Uterus (tissue), 4 donors: ENCODE data around the gene SHFL. TPM values are rescaled to one million over a fixed set of nuclear protein-coding genes. Genes with fewer than 3 reads are reported as not detected.

Experiments
- DNase-seq, 2 donors: peaks; one replicate each; pipeline ENCODE4 v3.0.0-alpha.2; 2019 to 2020
- H3K27ac ChIP-seq, 2 donors: fragments of 200-600 bp; sonication (generic); 1 replicate in 1 of 2; 2 replicates in 1 of 2; pipeline ENCODE4 v1.5.1; 2016 to 2018
- H3K27me3 ChIP-seq, 2 donors: fragments of 200-600 bp; sonication (generic); one replicate each; pipeline ENCODE4 v1.5.1; 2018 to 2019; ENCODE audit warnings: control low read depth in 1 of 2
- H3K36me3 ChIP-seq, 2 donors: fragments of 200-600 bp; sonication (generic); one replicate each; pipeline ENCODE4 v1.5.1; 2019; ENCODE audit warnings: control low read depth in 1 of 2
- H3K4me1 ChIP-seq, 2 donors: fragments of 200-600 bp; sonication (generic); one replicate each; pipeline ENCODE4 v1.5.1; 2018 to 2019; ENCODE audit warnings: control low read depth in 1 of 2
- H3K4me3 ChIP-seq, 2 donors: fragments of 200-600 bp; sonication (generic); 1 replicate in 1 of 2; 2 replicates in 1 of 2; pipeline ENCODE4 v1.5.1; 2018 to 2019; ENCODE audit warnings: mild to moderate bottlenecking in 1 of 2
- H3K9me3 ChIP-seq, 2 donors: fragments of 200-600 bp; sonication (generic); one replicate each; pipeline ENCODE4 v1.5.1; 2019; ENCODE audit warnings: control low read depth in 1 of 2
- POLR2A ChIP-seq, 2 donors: fragments of 450-650 bp; IDR thresholded peaks; one replicate each; pipeline ENCODE4 v1.6.1; 2016; ENCODE audit warnings: antibody characterized with exemption in 2 of 2, mild to moderate bottlenecking in 1 of 2, moderate library complexity in 1 of 2
- intact Hi-C: fragments of 100-400 bp; cut with DNase I; formaldehyde crosslinking; loops from one replicate; pipeline ENCODE4 v1.15.1; 2023; ENCODE audit warnings: low total_unique reads
- total RNA-seq, 4 donors: library from RNA; depleted of rRNA in 3 of 4; stranded (reverse); fragments of >200 nt in 3 of 4; gene quantifications; one replicate each; pipeline versions ENCODE4 v1.1.0 to v1.2.4, GENCODE V29; 2014 to 2023
- TF ChIP-seq, protein P1 (sequence below), 4 experiments: fragments of 200-600 bp in 2 of 4; fragments of 450-650 bp in 2 of 4; sonication (generic) in 2 of 4; IDR thresholded peaks; one replicate each; pipeline ENCODE4 v1.5.1; 2016 to 2019; ENCODE audit warnings: antibody characterized with exemption in 4 of 4, mild to moderate bottlenecking in 2 of 4, moderate library complexity in 1 of 4
- donor health status: DM: yes; HTN: yes; CAD: no.

SHFL gene
- total RNA-seq, 4 donors from 2014 or later = 23.2 to 79.2 (median 44.8) TPM

DNA sequence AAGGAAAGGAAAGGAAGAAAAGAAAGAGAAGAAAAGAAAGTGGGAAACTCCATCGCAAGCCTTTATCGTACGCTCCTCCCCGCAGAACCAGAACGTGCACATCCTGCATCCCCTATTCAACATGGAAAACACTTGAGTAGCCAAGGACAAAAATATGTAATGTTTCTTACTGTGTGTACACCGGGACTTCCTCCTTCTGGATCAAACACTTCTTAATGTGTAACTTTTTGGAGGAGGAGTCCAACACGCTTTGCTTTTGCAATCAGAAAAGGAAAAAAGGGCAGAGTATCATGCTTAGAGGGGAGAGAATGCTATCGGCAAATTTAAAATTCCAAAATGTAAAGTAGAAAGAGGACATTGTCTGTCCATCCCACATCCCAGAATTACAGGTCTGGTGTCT, 7.8 kb upstream of the SHFL start:
- Histone ChIP-seq H3K36me3 (no peaks in the 10 kb centered on the region), H3K27ac (no peak overlapping the region), H3K9me3 (no peaks in the 10 kb centered on the region), H3K4me1 (no peaks in the 10 kb centered on the region), H3K4me3 (no peak overlapping the region), H3K27me3 (no peaks in the 10 kb centered on the region)
- intact Hi-C loops = no loop called here
- TF ChIP-seq, protein P1, sequence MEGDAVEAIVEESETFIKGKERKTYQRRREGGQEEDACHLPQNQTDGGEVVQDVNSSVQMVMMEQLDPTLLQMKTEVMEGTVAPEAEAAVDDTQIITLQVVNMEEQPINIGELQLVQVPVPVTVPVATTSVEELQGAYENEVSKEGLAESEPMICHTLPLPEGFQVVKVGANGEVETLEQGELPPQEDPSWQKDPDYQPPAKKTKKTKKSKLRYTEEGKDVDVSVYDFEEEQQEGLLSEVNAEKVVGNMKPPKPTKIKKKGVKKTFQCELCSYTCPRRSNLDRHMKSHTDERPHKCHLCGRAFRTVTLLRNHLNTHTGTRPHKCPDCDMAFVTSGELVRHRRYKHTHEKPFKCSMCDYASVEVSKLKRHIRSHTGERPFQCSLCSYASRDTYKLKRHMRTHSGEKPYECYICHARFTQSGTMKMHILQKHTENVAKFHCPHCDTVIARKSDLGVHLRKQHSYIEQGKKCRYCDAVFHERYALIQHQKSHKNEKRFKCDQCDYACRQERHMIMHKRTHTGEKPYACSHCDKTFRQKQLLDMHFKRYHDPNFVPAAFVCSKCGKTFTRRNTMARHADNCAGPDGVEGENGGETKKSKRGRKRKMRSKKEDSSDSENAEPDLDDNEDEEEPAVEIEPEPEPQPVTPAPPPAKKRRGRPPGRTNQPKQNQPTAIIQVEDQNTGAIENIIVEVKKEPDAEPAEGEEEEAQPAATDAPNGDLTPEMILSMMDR (IDR thresholded peaks at IDR 0.05) = no peak
- no peak for TF ChIP-seq POLR2A (IDR thresholded peaks at IDR 0.05)
- no peak for DNase-seq

DNA sequence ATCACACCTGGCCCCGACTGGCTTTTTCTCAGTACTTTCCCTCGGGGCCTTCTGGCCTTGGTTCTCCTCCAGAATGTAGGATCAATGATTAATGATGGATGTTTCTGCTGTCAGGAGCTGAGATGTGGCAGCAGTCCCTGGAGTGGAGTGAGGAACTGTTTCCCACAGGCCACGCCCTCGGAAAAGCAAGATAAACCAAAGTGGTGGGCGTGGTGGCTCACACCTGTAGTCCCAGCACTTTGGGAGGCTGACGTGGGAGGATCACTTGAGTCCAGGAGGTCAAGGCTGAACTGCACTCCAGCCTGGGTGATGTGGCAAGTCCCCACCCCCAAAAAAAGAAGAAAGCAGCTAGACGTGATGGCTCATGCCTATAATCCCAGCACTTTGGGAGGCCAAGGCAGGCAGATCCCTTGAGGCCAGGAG, 7.1 kb upstream of the SHFL start:
- DNase-seq = no peak
- no peak for TF ChIP-seq POLR2A (IDR thresholded peaks at IDR 0.05)
- TF ChIP-seq, protein P1 (IDR thresholded peaks at IDR 0.05) = no peak
- Histone ChIP-seq H3K4me1 (no peaks in the 10 kb centered on the region), H3K27me3 (no peaks in the 10 kb centered on the region), H3K27ac (no peak overlapping the region), H3K9me3 (no peaks in the 10 kb centered on the region), H3K4me3 (no peak overlapping the region), H3K36me3 (no peaks in the 10 kb centered on the region)
- intact Hi-C loops = no loop called here

DNA sequence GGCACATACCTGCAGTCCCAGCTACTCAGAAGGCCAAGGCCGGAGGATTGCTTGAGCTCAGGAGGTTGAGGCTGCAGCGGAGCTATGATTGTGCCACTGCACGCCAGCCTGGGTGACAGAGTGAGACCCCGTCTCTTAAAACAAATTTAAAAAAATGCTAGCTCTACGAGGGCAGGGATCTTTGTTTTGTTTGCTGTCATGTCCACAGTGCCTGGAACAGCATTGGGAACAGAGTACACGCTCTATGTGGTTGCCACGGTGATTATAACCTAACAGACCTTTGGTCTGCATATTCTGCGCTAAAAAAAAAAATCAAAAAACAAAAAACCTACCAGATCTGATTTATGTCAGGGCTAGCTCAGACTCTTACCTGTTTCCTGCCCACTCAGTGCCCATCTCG, 2.2 kb upstream of the SHFL start:
- H3K4me3 ChIP-seq = no peak overlapping the region
- H3K4me1 ChIP-seq = no peaks in the 10 kb centered on the region
- TF ChIP-seq, protein P1 (IDR thresholded peaks at IDR 0.05) = no peak
- no peak for TF ChIP-seq POLR2A (IDR thresholded peaks at IDR 0.05)
- H3K27ac ChIP-seq = no peak overlapping the region
- no peak for DNase-seq
- no peaks in the 10 kb centered on the region for H3K27me3 ChIP-seq
- no peaks in the 10 kb centered on the region for H3K36me3 ChIP-seq
- H3K9me3 ChIP-seq = no peaks in the 10 kb centered on the region
- intact Hi-C loops = no loop called here

DNA sequence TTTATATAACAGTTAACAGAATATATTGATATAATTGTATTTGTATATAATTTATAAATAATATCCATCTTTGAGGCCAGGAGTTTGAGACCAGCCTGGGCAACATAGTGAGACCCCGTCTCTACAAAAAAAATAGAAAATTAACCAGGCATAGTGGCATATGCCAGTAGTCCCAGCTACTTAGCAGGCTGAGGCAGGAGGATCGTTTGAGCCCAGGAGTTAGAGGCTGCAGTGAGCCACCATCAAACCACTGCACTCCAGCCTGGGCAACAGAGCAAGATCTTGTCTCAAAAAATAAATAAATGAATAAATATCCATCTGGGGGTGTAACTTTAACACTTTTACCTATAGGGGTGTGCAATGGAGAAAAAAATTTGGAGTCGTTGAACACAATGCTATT, 1.3 kb upstream of the SHFL start:
- no peak overlapping the region for H3K4me3 ChIP-seq
- no peaks in the 10 kb centered on the region for H3K27me3 ChIP-seq
- no peak overlapping the region for H3K27ac ChIP-seq
- TF ChIP-seq POLR2A (IDR thresholded peaks at IDR 0.05) = no peak
- TF ChIP-seq, protein P1 (IDR thresholded peaks at IDR 0.05) = no peak
- intact Hi-C loops = no loop called here
- H3K9me3 ChIP-seq = no peaks in the 10 kb centered on the region
- no peak for DNase-seq
- no peaks in the 10 kb centered on the region for H3K4me1 ChIP-seq
- no peaks in the 10 kb centered on the region for H3K36me3 ChIP-seq

DNA sequence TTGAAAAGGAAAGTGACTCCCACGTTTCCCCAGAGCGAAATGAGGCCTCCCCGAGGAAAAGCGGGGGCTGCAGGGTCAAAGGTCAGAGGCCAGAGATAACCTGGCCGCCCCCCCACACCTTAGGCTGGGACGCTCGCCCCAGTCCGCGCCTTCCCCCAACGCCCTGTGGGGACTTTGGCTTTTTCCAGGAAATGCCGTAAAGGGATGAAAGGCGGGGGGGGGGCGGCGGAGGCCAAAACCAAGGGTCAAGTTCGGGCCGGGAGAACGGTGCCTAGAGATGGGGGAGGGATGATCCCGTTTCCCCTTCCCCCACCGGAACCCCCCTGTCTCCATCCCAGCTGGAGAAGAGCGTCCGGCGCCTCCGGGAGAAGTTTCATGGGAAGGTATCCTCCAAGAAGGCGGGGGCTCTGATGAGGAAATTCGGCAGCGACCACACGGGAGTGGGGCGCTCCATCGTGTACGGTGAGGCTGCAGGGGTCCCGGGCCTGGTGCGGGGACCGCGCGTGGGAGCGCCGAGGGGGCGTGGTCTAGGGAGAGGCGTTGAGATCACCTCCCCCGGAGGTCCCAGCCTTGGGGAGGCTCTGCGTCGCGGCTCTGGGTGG, 575 bp downstream of the SHFL start:
- peak; percentile 43 to 50 for DNase-seq
- peak overlapping the region; percentile 89 to 91 for H3K27ac ChIP-seq
- TF ChIP-seq, protein P1 (IDR thresholded peaks at IDR 0.05) = no peak
- no peak for TF ChIP-seq POLR2A (IDR thresholded peaks at IDR 0.05)
- no peaks in the 10 kb centered on the region for H3K36me3 ChIP-seq
- no peaks in the 10 kb centered on the region for H3K27me3 ChIP-seq
- H3K4me3 ChIP-seq = peak overlapping the region; percentile 81 to 91
- H3K9me3 ChIP-seq = no peaks in the 10 kb centered on the region
- H3K4me1 ChIP-seq = no peaks in the 10 kb centered on the region
- intact Hi-C loops = no loop called here
